ENCODE measurements around the gene MLH3. TPM values are rescaled to one million over a fixed set of nuclear protein-coding genes. Genes with fewer than 3 reads are reported as not detected.

MLH3 gene
- total and polyA plus RNA-seq, 2 donors (not counting 1 experiment from before 2014, with no cell fraction given) = 12.2 to 53.8 TPM

GRCh38 chr14:75003250-75004027 is 47.8 kb downstream of the MLH3 start:
- Histone ChIP-seq H3K27me3 (ENCODE audit: control insufficient read depth, insufficient read depth, low read length) (no peaks in the 10 kb centered on the region), H3K4me3 (replicated peaks in 1 of 4; ENCODE audit: control extremely low read depth in 1 of 4, insufficient read depth in 1 of 4, low read depth in 3 of 4, low read length in 4 of 4) (peak overlapping the region; percentile 51 to 89 (median 76)), H3K4me1 (ENCODE audit: control insufficient read depth, extremely low read depth, insufficient read depth, low read length) (peaks cover 7% of the 10 kb centered on the region), H3K4me2 (ENCODE audit: extremely low read depth, insufficient read depth, low read length) (peak overlapping the region; percentile 99), H3K27ac (ENCODE audit: insufficient read depth, low read length) (peak overlapping the region; percentile 78), H4K20me1 (ENCODE audit: control insufficient read depth, extremely low read depth, insufficient read depth, low read length) (no peaks in the 10 kb centered on the region), H3K9ac (ENCODE audit: insufficient read depth, low read length) (peak overlapping the region; percentile 81), H3K79me2 (ENCODE audit: control insufficient read depth, insufficient read depth, low read length) (peaks cover 19% of the 10 kb centered on the region), H2AFZ (ENCODE audit: low read length) (peak overlapping the region; percentile 41), H3K36me3 (ENCODE audit: control insufficient read depth, insufficient read depth, low read length) (peaks cover 5% of the 10 kb centered on the region), H3K9me3 (ENCODE audit: control insufficient read depth, insufficient read depth, low read depth, low read length) (no peaks in the 10 kb centered on the region)
- no peak for TF ChIP-seq EZH2 (IDR thresholded peaks at IDR 0.05; ENCODE audit: low read length, missing control alignments)
- TF ChIP-seq CTCF (conservative IDR thresholded peaks at IDR 0.05 in 1 of 2, IDR thresholded peaks at IDR 0.05 in 1 of 2; ENCODE audit: low read depth in 1 of 2, low read length in 2 of 2) = no peak
- peak in 1 of 2 donors; percentile 5 for DNase-seq (ENCODE audit: low read depth in 2 of 2)

- no peaks in the 10 kb centered on the region for H4K20me1 ChIP-seq (ENCODE audit: control insufficient read depth, extremely low read depth, insufficient read depth, low read length)
- DNase-seq (ENCODE audit: low read depth in 2 of 2) = peak; percentile 93 to 95
- peak within 1 kb of the TSS; percentile 78 for H3K27ac ChIP-seq (ENCODE audit: insufficient read depth, low read length)
- peaks cover 19% of the 10 kb centered on the region for H3K79me2 ChIP-seq (ENCODE audit: control insufficient read depth, insufficient read depth, low read length)
- peak within 1 kb of the TSS; percentile 81 for H3K9ac ChIP-seq (ENCODE audit: insufficient read depth, low read length)
- peak within 1 kb of the TSS; percentile 90 for H2AFZ ChIP-seq (ENCODE audit: low read length)
- no peaks in the 10 kb centered on the region for H3K27me3 ChIP-seq (ENCODE audit: control insufficient read depth, insufficient read depth, low read length)
- peak within 1 kb of the TSS; percentile 51 to 89 (median 76) for H3K4me3 ChIP-seq (replicated peaks in 1 of 4; ENCODE audit: control extremely low read depth in 1 of 4, insufficient read depth in 1 of 4, low read depth in 3 of 4, low read length in 4 of 4)
- H3K36me3 ChIP-seq (ENCODE audit: control insufficient read depth, insufficient read depth, low read length) = peaks cover 5% of the 10 kb centered on the region
- TF ChIP-seq EZH2 (IDR thresholded peaks at IDR 0.05; ENCODE audit: low read length, missing control alignments) = no peak
- no peak for TF ChIP-seq CTCF (conservative IDR thresholded peaks at IDR 0.05 in 1 of 2, IDR thresholded peaks at IDR 0.05 in 1 of 2; ENCODE audit: low read depth in 1 of 2, low read length in 2 of 2)
- H3K9me3 ChIP-seq (ENCODE audit: control insufficient read depth, insufficient read depth, low read depth, low read length) = no peaks in the 10 kb centered on the region
- H3K4me2 ChIP-seq (ENCODE audit: extremely low read depth, insufficient read depth, low read length) = peak within 1 kb of the TSS; percentile 99
- H3K4me1 ChIP-seq (ENCODE audit: control insufficient read depth, extremely low read depth, insufficient read depth, low read length) = peaks cover 7% of the 10 kb centered on the region
Measured at GRCh38 chr14:75002392-75003249, 48.6 kb downstream of the MLH3 start, which contains the start of gene EIF2B2. Gene EIF2B2 (plus strand): TSS chr14:75002921. CDS start chr14:75002991, 70 bp downstream.

- no peaks in the 10 kb centered on the region for H3K27me3 ChIP-seq (ENCODE audit: control insufficient read depth, insufficient read depth, low read length)
- H3K36me3 ChIP-seq (ENCODE audit: control insufficient read depth, insufficient read depth, low read length) = peaks cover 5% of the 10 kb centered on the region
- H2AFZ ChIP-seq (ENCODE audit: low read length) = peak overlapping the region; percentile 90
- peaks cover 7% of the 10 kb centered on the region for H3K4me1 ChIP-seq (ENCODE audit: control insufficient read depth, extremely low read depth, insufficient read depth, low read length)
- no peaks in the 10 kb centered on the region for H3K9me3 ChIP-seq (ENCODE audit: control insufficient read depth, insufficient read depth, low read depth, low read length)
- H3K4me2 ChIP-seq (ENCODE audit: extremely low read depth, insufficient read depth, low read length) = no peak overlapping the region
- H3K4me3 ChIP-seq (replicated peaks in 1 of 4; ENCODE audit: control extremely low read depth in 1 of 4, insufficient read depth in 1 of 4, low read depth in 3 of 4, low read length in 4 of 4) = peak overlapping the region in 2 of 4 experiments; percentile 67 to 89
- no peaks in the 10 kb centered on the region for H4K20me1 ChIP-seq (ENCODE audit: control insufficient read depth, extremely low read depth, insufficient read depth, low read length)
- DNase-seq (ENCODE audit: low read depth in 2 of 2) = no peak
- no peak for TF ChIP-seq EZH2 (IDR thresholded peaks at IDR 0.05; ENCODE audit: low read length, missing control alignments)
- no peak for TF ChIP-seq CTCF (conservative IDR thresholded peaks at IDR 0.05 in 1 of 2, IDR thresholded peaks at IDR 0.05 in 1 of 2; ENCODE audit: low read depth in 1 of 2, low read length in 2 of 2)
- peak overlapping the region; percentile 78 for H3K27ac ChIP-seq (ENCODE audit: insufficient read depth, low read length)
- H3K9ac ChIP-seq (ENCODE audit: insufficient read depth, low read length) = no peak overlapping the region
- peaks cover 19% of the 10 kb centered on the region for H3K79me2 ChIP-seq (ENCODE audit: control insufficient read depth, insufficient read depth, low read length)
Measured at GRCh38 chr14:75001899-75002298, 49.4 kb downstream of the MLH3 start.

Measured in fibroblast of lung (primary cell).